ENCODE measurements around the gene ADAM23. TPM values are rescaled to one million over a fixed set of nuclear protein-coding genes. Genes with fewer than 3 reads are reported as not detected.

The ADAM23 gene
- total RNA-seq, 4 donors from 2014 or later = 0.12 to 0.39 TPM; not detected in 2

DNA sequence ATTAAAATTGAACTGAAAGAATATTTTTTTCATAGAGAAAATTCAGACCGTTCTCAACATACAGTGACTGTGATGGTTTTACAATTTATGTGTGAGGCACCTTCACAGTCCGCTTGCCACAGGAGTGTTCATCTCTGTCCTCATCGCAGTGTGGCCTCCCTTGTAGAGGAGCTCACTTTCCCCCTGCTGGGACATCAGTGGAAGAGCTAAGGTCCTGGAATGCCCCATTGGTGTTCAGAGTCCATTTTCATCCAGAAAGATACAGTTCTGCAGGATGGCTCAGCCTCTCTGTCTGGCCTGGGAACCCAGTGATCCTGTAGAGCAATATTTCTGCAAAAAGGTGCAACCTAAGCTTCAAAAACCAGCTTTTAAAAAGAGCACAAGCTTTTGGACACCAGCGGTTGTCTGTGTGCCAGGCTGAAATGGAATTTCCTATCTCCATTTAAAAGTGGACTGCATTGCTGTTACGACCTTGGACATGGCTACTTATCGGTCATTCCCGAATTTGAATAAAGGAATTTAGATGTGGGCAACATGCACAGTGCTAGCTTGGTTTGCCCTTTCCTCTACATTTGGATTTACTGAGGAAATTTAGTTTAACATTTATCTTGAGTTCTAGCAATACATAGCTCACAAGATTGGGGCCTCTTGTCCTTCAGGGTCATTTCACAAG lies 172.2 kb downstream of the ADAM23 start:
- no peak for DNase-seq (ENCODE audit: low spot score in 2 of 2)
- no peak for TF ChIP-seq POLR2A (IDR thresholded peaks at IDR 0.05)
- no peak for TF ChIP-seq CTCF (IDR thresholded peaks at IDR 0.05)
- intact Hi-C loops (cut with DNase I; ENCODE audit: low total_unique reads) = no loop called here
- whole genome bisulfite sequencing, 2 donors = 80 to 86% methylated on average over 7 of the region's 7 CpGs
- H3K4me3 ChIP-seq (ENCODE audit: low read depth, poor library complexity, severe bottlenecking) = no peak overlapping the region

- 66 to 76% methylated on average over 2 of the region's 2 CpGs for WGBS, 2 donors
- no peak for DNase-seq (ENCODE audit: low spot score in 2 of 2)
- intact Hi-C loops (cut with DNase I; ENCODE audit: low total_unique reads) = no loop called here
- no peak for TF ChIP-seq POLR2A (IDR thresholded peaks at IDR 0.05)
- no peak for TF ChIP-seq CTCF (IDR thresholded peaks at IDR 0.05)
- H3K4me3 ChIP-seq (ENCODE audit: low read depth, poor library complexity, severe bottlenecking) = no peak overlapping the region
These were observed 172.8 kb downstream of the ADAM23 start for GRCh38 chr2:206616151-206616550.

GRCh38 chr2:206619011-206619410 lies 175.7 kb downstream of the ADAM23 start:
- DNase-seq (ENCODE audit: low spot score in 2 of 2) = no peak
- intact Hi-C loops (cut with DNase I; ENCODE audit: low total_unique reads) = no loop called here
- TF ChIP-seq CTCF (IDR thresholded peaks at IDR 0.05) = no peak
- no peak for TF ChIP-seq POLR2A (IDR thresholded peaks at IDR 0.05)
- 64 to 87% methylated on average over 3 of the region's 3 CpGs for WGBS, 2 donors
- H3K4me3 ChIP-seq (ENCODE audit: low read depth, poor library complexity, severe bottlenecking) = no peak overlapping the region

DNA sequence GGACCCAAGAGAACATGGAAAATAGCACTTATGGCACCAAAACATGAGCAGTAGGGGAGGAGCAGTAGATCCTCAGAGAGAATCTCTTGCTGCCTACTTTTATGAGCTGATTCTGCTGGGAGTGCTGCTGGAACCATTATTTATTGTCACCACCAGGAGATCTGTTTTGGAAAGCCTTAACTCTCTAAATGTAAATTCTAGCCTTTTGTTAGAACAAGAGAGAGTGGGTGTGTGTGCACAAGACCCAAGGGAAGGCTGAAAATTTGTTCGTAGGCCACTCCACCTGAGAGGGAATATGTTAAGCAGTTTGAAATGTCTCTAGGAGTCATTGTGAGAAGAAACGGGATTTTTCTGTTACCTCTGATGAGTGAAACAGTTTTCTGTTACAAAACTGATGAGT lies 182.8 kb downstream of the ADAM23 start:
- TF ChIP-seq POLR2A (IDR thresholded peaks at IDR 0.05) = no peak
- TF ChIP-seq CTCF (IDR thresholded peaks at IDR 0.05) = no peak
- intact Hi-C loops (cut with DNase I; ENCODE audit: low total_unique reads) = no loop called here
- 75 to 85% methylated on average over 2 of the region's 2 CpGs for WGBS, 2 donors
- no peak for DNase-seq (ENCODE audit: low spot score in 2 of 2)
- no peak overlapping the region for H3K4me3 ChIP-seq (ENCODE audit: low read depth, poor library complexity, severe bottlenecking)

- no peak overlapping the region for H3K4me3 ChIP-seq (ENCODE audit: low read depth, poor library complexity, severe bottlenecking)
- TF ChIP-seq CTCF (IDR thresholded peaks at IDR 0.05) = no peak
- no peak for TF ChIP-seq POLR2A (IDR thresholded peaks at IDR 0.05)
- intact Hi-C loops (cut with DNase I; ENCODE audit: low total_unique reads) = no loop called here
- no peak for DNase-seq (ENCODE audit: low spot score in 2 of 2)
These were observed 184.3 kb downstream of the ADAM23 start for GRCh38 chr2:206627632-206628031.

DNA sequence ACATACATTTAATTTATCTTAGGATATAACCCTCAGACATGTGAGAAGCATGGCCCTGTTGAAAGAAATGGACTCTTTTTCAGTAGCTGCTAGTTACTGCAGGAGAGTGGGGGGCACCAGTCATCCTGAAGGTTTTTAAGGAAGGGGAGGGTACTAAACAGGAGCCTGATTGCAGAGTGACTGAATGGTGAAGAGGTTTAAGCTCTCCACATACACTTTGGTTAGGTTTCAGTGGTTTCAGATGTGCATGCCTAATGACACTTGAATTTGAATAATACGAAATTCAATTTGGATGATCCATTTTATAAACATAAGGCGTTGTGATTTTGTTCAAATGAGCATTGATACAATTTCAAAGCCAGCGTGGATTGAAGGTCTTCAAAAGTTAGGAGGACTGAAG lies 188.0 kb downstream of the ADAM23 start:
- intact Hi-C loops (cut with DNase I; ENCODE audit: low total_unique reads) = no loop called here
- WGBS, 2 donors = 58 to 69% methylated on average over 3 of the region's 3 CpGs
- no peak for DNase-seq (ENCODE audit: low spot score in 2 of 2)
- H3K4me3 ChIP-seq (ENCODE audit: low read depth, poor library complexity, severe bottlenecking) = no peak overlapping the region
- TF ChIP-seq CTCF (IDR thresholded peaks at IDR 0.05) = no peak

Data from lower leg skin (tissue), 4 donors.